ENCODE measurements around the gene JAKMIP1.
A peak's percentile ranks its signal among the peaks of the same experiment; 100 is the strongest.

Gene JAKMIP1

GRCh38 chr4:6043188-6043587, 157.2 kb downstream of the JAKMIP1 start:
- H3K4me1 Mint-ChIP-seq, result peaks cover 22% of the 10 kb centered on the region
- peak overlapping the region; percentile 42 for H3K27ac Mint-ChIP-seq (ENCODE audit: low read depth)
- no peak for DNase-seq (ENCODE audit: low spot score in 2 of 2)
- no peak overlapping the region for H3K4me3 Mint-ChIP-seq
- ATAC-seq (replicated peaks; ENCODE audit: extremely low read depth, poor library complexity, severe bottlenecking), result no peak
- no peaks in the 10 kb centered on the region for H3K27me3 Mint-ChIP-seq
- H3K9me3 Mint-ChIP-seq, result no peaks in the 10 kb centered on the region
- H3K36me3 Mint-ChIP-seq (ENCODE audit: insufficient read depth), result peaks cover 9% of the 10 kb centered on the region

- DNase-seq (ENCODE audit: low spot score in 2 of 2), result no peak
- peaks cover 7% of the 10 kb centered on the region for H3K36me3 Mint-ChIP-seq (ENCODE audit: insufficient read depth)
- no peak for ATAC-seq (replicated peaks; ENCODE audit: extremely low read depth, poor library complexity, severe bottlenecking)
- no peaks in the 10 kb centered on the region for H3K27me3 Mint-ChIP-seq
- no peak overlapping the region for H3K27ac Mint-ChIP-seq (ENCODE audit: low read depth)
- peaks cover 22% of the 10 kb centered on the region for H3K4me1 Mint-ChIP-seq
- H3K4me3 Mint-ChIP-seq, result no peak overlapping the region
- H3K9me3 Mint-ChIP-seq, result no peaks in the 10 kb centered on the region
Observed at GRCh38 chr4:6042293-6043063, 157.9 kb downstream of the JAKMIP1 start.

- Mint-ChIP-seq H3K36me3 (ENCODE audit: insufficient read depth) (peaks cover 2% of the 10 kb centered on the region), H3K4me3 (no peak overlapping the region), H3K27me3 (no peaks in the 10 kb centered on the region), H3K27ac (ENCODE audit: low read depth) (no peak overlapping the region), H3K9me3 (no peaks in the 10 kb centered on the region), H3K4me1 (peaks cover 22% of the 10 kb centered on the region)
- DNase-seq (ENCODE audit: low spot score in 2 of 2) (no peak), ATAC-seq (replicated peaks; ENCODE audit: extremely low read depth, poor library complexity, severe bottlenecking) (no peak)
Observed at GRCh38 chr4:6041800-6042199, 158.5 kb downstream of the JAKMIP1 start.

- Mint-ChIP-seq H3K4me1 (peaks cover 6% of the 10 kb centered on the region), H3K27me3 (no peaks in the 10 kb centered on the region), H3K27ac (ENCODE audit: low read depth) (no peak overlapping the region), H3K9me3 (no peaks in the 10 kb centered on the region), H3K36me3 (ENCODE audit: insufficient read depth) (peaks cover 4% of the 10 kb centered on the region), H3K4me3 (no peak overlapping the region)
- DNase-seq (ENCODE audit: low spot score in 2 of 2) (no peak), ATAC-seq (replicated peaks; ENCODE audit: extremely low read depth, poor library complexity, severe bottlenecking) (no peak)
Observed at GRCh38 chr4:6038711-6039110, 161.6 kb downstream of the JAKMIP1 start.

GRCh38 chr4:6035786-6036185, 164.6 kb downstream of the JAKMIP1 start:
- Mint-ChIP-seq H3K27ac (ENCODE audit: low read depth) (no peak overlapping the region), H3K9me3 (no peaks in the 10 kb centered on the region), H3K27me3 (no peaks in the 10 kb centered on the region), H3K4me3 (no peak overlapping the region), H3K36me3 (ENCODE audit: insufficient read depth) (peaks cover 7% of the 10 kb centered on the region), H3K4me1 (no peaks in the 10 kb centered on the region)
- ATAC-seq (replicated peaks; ENCODE audit: extremely low read depth, poor library complexity, severe bottlenecking) (no peak), DNase-seq (ENCODE audit: low spot score in 2 of 2) (no peak)

GRCh38 chr4:6033381-6033780, 167.0 kb downstream of the JAKMIP1 start:
- H3K4me3 Mint-ChIP-seq, result no peak overlapping the region
- no peaks in the 10 kb centered on the region for H3K4me1 Mint-ChIP-seq
- ATAC-seq (replicated peaks; ENCODE audit: extremely low read depth, poor library complexity, severe bottlenecking), result no peak
- H3K36me3 Mint-ChIP-seq (ENCODE audit: insufficient read depth), result peaks cover 17% of the 10 kb centered on the region
- DNase-seq (ENCODE audit: low spot score in 2 of 2), result no peak
- no peaks in the 10 kb centered on the region for H3K27me3 Mint-ChIP-seq
- no peak overlapping the region for H3K27ac Mint-ChIP-seq (ENCODE audit: low read depth)
- H3K9me3 Mint-ChIP-seq, result no peaks in the 10 kb centered on the region

GRCh38 chr4:6032249-6033244, 167.8 kb downstream of the JAKMIP1 start:
- Mint-ChIP-seq H3K9me3 (no peaks in the 10 kb centered on the region), H3K36me3 (ENCODE audit: insufficient read depth) (peaks cover 21% of the 10 kb centered on the region), H3K4me1 (no peaks in the 10 kb centered on the region), H3K27ac (ENCODE audit: low read depth) (no peak overlapping the region), H3K27me3 (no peaks in the 10 kb centered on the region), H3K4me3 (no peak overlapping the region)
- DNase-seq (ENCODE audit: low spot score in 2 of 2), result no peak
- no peak for ATAC-seq (replicated peaks; ENCODE audit: extremely low read depth, poor library complexity, severe bottlenecking)

GRCh38 chr4:6031846-6032245, 168.5 kb downstream of the JAKMIP1 start:
- no peak for DNase-seq (ENCODE audit: low spot score in 2 of 2)
- no peaks in the 10 kb centered on the region for H3K27me3 Mint-ChIP-seq
- H3K4me3 Mint-ChIP-seq, result no peak overlapping the region
- no peaks in the 10 kb centered on the region for H3K4me1 Mint-ChIP-seq
- H3K27ac Mint-ChIP-seq (ENCODE audit: low read depth), result no peak overlapping the region
- no peak for ATAC-seq (replicated peaks; ENCODE audit: extremely low read depth, poor library complexity, severe bottlenecking)
- H3K36me3 Mint-ChIP-seq (ENCODE audit: insufficient read depth), result peaks cover 21% of the 10 kb centered on the region
- H3K9me3 Mint-ChIP-seq, result no peaks in the 10 kb centered on the region

- ATAC-seq (replicated peaks; ENCODE audit: extremely low read depth, poor library complexity, severe bottlenecking) (no peak), DNase-seq (ENCODE audit: low spot score in 2 of 2) (no peak)
- no peak overlapping the region for H3K4me3 Mint-ChIP-seq
- H3K9me3 Mint-ChIP-seq, result no peaks in the 10 kb centered on the region
- H3K36me3 Mint-ChIP-seq (ENCODE audit: insufficient read depth), result peaks cover 24% of the 10 kb centered on the region
- no peaks in the 10 kb centered on the region for H3K4me1 Mint-ChIP-seq
- H3K27me3 Mint-ChIP-seq, result no peaks in the 10 kb centered on the region
- no peak overlapping the region for H3K27ac Mint-ChIP-seq (ENCODE audit: low read depth)
Observed at GRCh38 chr4:6030679-6031078, 169.7 kb downstream of the JAKMIP1 start.

GRCh38 chr4:6029254-6029653, 171.1 kb downstream of the JAKMIP1 start:
- DNase-seq (ENCODE audit: low spot score in 2 of 2) (no peak), ATAC-seq (replicated peaks; ENCODE audit: extremely low read depth, poor library complexity, severe bottlenecking) (no peak)
- Mint-ChIP-seq H3K36me3 (ENCODE audit: insufficient read depth) (peaks cover 22% of the 10 kb centered on the region), H3K9me3 (no peaks in the 10 kb centered on the region), H3K27me3 (no peaks in the 10 kb centered on the region), H3K27ac (ENCODE audit: low read depth) (no peak overlapping the region), H3K4me1 (no peaks in the 10 kb centered on the region), H3K4me3 (no peak overlapping the region)

- Mint-ChIP-seq H3K9me3 (no peaks in the 10 kb centered on the region), H3K4me3 (no peak overlapping the region), H3K36me3 (ENCODE audit: insufficient read depth) (peaks cover 25% of the 10 kb centered on the region), H3K27ac (ENCODE audit: low read depth) (no peak overlapping the region), H3K27me3 (no peaks in the 10 kb centered on the region), H3K4me1 (no peaks in the 10 kb centered on the region)
- ATAC-seq (replicated peaks; ENCODE audit: extremely low read depth, poor library complexity, severe bottlenecking) (no peak), DNase-seq (ENCODE audit: low spot score in 2 of 2) (no peak)
Observed at GRCh38 chr4:6028168-6028567, 172.2 kb downstream of the JAKMIP1 start.

GRCh38 chr4:6027392-6027791, 173.0 kb downstream of the JAKMIP1 start:
- no peaks in the 10 kb centered on the region for H3K4me1 Mint-ChIP-seq
- H3K27ac Mint-ChIP-seq (ENCODE audit: low read depth), result no peak overlapping the region
- peaks cover 20% of the 10 kb centered on the region for H3K36me3 Mint-ChIP-seq (ENCODE audit: insufficient read depth)
- no peaks in the 10 kb centered on the region for H3K27me3 Mint-ChIP-seq
- ATAC-seq (replicated peaks; ENCODE audit: extremely low read depth, poor library complexity, severe bottlenecking) (no peak), DNase-seq (ENCODE audit: low spot score in 2 of 2) (no peak)
- no peaks in the 10 kb centered on the region for H3K9me3 Mint-ChIP-seq
- H3K4me3 Mint-ChIP-seq, result no peak overlapping the region

Data from central memory CD8-positive, alpha-beta T cell (primary cell).